NCI-H1105 treated with DMSO at 0.1 percent for 48 hours (cell line): ENCODE data around the gene PRELID1.
"Not testable (repeated sequence)": the region's sequence is repeated elsewhere in the genome, so short reads cannot be mapped to it uniquely, and the experiment has no call there.

ENCODE experiments used
- DNase-seq: peaks from one replicate; lab custom pipeline; 2025; lab: John Stamatoyannopoulos, UW

PRELID1 gene

GRCh38 chr5:177303121-177303924 lies at the start of gene PRELID1, which contains the start of gene RAB24:
Gene PRELID1, plus strand, starts transcription at chr5:177303799. Its CDS starts 187 bp downstream, at chr5:177303986.
Gene RAB24, minus strand, starts transcription at chr5:177303719. Its CDS starts 431 bp downstream, at chr5:177303288.
- DNase-seq = peak; percentile 69

- no peak for DNase-seq
These were observed 47.3 kb upstream of the PRELID1 start for GRCh38 chr5:177256296-177256695.

- not testable (repeated sequence) for DNase-seq
These were observed 44.9 kb upstream of the PRELID1 start for GRCh38 chr5:177258711-177259110.

- no peak for DNase-seq
These were observed 42.6 kb upstream of the PRELID1 start for GRCh38 chr5:177260961-177261360.

GRCh38 chr5:177261510-177261909 lies 42.1 kb upstream of the PRELID1 start:
- no peak for DNase-seq

GRCh38 chr5:177264178-177264577 lies 39.4 kb upstream of the PRELID1 start:
- no peak for DNase-seq

- no peak for DNase-seq
These were observed 38.2 kb upstream of the PRELID1 start for GRCh38 chr5:177265395-177265794.

- no peak for DNase-seq
These were observed 34.2 kb upstream of the PRELID1 start for GRCh38 chr5:177269232-177269895.

- DNase-seq = no peak
These were observed 33.6 kb upstream of the PRELID1 start for GRCh38 chr5:177269976-177270375.

- no peak for DNase-seq
These were observed 32.9 kb upstream of the PRELID1 start for GRCh38 chr5:177270653-177271052.

GRCh38 chr5:177271113-177271512 lies 32.5 kb upstream of the PRELID1 start:
- DNase-seq = no peak

GRCh38 chr5:177275883-177276282 lies 27.7 kb upstream of the PRELID1 start:
- DNase-seq = no peak

GRCh38 chr5:177276886-177277285 lies 26.7 kb upstream of the PRELID1 start:
- DNase-seq = no peak

GRCh38 chr5:177288191-177288590 lies 15.4 kb upstream of the PRELID1 start:
- DNase-seq = no peak

GRCh38 chr5:177290816-177291596 lies 12.6 kb upstream of the PRELID1 start:
- no peak for DNase-seq

- no peak for DNase-seq
These were observed 11.9 kb upstream of the PRELID1 start for GRCh38 chr5:177291735-177292134.

GRCh38 chr5:177293819-177294581 lies 9.6 kb upstream of the PRELID1 start:
- no peak for DNase-seq

- no peak for DNase-seq
These were observed 9.0 kb upstream of the PRELID1 start for GRCh38 chr5:177294632-177295031.

- DNase-seq = no peak
These were observed 7.7 kb upstream of the PRELID1 start for GRCh38 chr5:177295924-177296323.

GRCh38 chr5:177296581-177296980 lies 7.0 kb upstream of the PRELID1 start:
- no peak for DNase-seq

- no peak for DNase-seq
These were observed 5.7 kb upstream of the PRELID1 start for GRCh38 chr5:177297922-177298321.

- DNase-seq = no peak
These were observed 3.9 kb upstream of the PRELID1 start for GRCh38 chr5:177299697-177300096.
